Adipose tissue (tissue), 3 donors: Measurements from ENCODE around the gene DCT. TPM values are rescaled to one million over a fixed set of nuclear protein-coding genes. Genes with fewer than 3 reads are reported as not detected.
"Not testable (repeated sequence)": the region's sequence is repeated elsewhere in the genome, so short reads cannot be mapped to it uniquely, and the experiment has no call there.

Source experiments
- H3K27ac ChIP-seq: one replicate; pipeline ENCODE4 v1.5.1; 2013; ENCODE audit warnings: low read depth, low read length
- WGBS, 3 donors: extraction: QIAGEN DNeasy Blood & Tissue Kit; methylation state at CpG; one replicate each; pipeline ENCODE4 v1.1.7; 2013; 5-methylcytosine and 5-hydroxymethylcytosine counted together
- polyA plus RNA-seq, 3 donors: library from polyadenylated mRNA; stranded (reverse); fragments of 200-250 nt; gene quantifications; one replicate each; pipeline ENCODE4 v1.2.3, GENCODE V29; 2013
- donor health status: healthy with polysubstance abuse.
- donor health status: Bipolar disorder and iron deficiency.
- donor health status: healthy.

DCT gene
- under 1 TPM; 0.10 to 0.34 (median 0.24) TPM for polyA plus RNA-seq

DNA sequence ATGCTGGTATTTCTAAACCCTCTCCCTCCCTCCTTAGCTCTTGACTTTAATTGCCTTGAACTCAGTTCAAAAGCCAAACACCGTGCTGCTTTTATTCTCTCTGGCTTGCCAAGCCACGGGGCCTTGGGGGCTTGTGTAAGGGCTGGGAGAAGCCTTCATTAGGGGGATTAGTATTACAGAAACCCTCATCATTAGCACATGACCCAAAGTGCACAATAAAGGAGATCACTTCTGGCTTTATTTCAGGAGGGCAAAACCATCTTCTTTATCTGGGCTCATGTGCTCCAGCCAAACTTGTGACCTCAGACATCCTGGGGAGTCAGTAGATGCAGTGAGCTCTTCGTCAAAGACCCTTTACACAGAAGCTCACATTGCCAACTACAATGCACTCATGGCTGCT is at the start of gene DCT:
TSS of gene DCT (minus strand) at position 67 of the 400 bp plus-strand sequence. CDS start 427 bp downstream, outside the sequence.
- WGBS, 3 donors: 41 to 52% (median 42%) methylated on average over 3 of the region's 3 CpGs
- H3K27ac ChIP-seq: no peak within 1 kb of the TSS

DNA sequence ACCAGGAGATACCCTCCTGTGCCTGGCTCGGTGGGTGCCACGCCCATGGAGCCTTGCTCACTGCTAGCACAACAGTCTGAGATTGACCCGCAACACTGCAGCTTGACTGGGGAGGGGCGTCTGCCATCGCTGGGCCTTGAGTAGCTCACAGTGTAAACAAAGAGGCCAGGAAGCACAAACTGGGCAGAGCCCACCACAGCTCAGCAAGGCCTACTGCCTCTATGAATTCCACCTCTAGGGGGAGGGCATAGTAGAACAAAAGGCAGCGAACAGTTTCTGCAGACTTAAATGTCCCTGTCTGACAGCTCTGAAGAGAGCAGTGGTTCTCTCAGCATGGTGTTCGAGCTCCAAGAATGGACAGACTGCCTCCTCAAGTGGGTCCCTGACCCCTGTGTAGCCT is 47.5 kb upstream of the DCT start:
- H3K27ac ChIP-seq: not testable (repeated sequence)
- WGBS, 3 donors: 51 to 69% (median 60%) methylated on average over 7 of the region's 7 CpGs

DNA sequence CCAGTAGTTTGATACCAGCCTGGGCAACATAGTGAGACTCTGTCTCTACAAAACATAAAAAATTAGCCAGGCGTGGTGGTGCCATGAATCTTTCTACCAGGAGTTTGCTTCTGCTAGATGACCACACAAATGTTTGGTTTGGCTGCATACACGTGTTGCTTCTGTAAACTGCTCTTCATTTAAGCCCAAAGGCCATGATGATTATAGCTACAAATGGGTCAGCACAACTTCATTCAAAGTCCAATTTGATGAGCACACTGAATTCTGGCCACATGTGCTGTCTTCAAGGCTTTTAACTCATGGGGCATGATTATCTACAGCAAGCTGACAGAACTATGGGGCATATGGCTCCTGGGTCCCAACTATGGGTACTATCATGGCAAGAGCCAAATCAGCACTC is 46.3 kb upstream of the DCT start:
- WGBS, 3 donors: 86 to 92% (median 92%) methylated on average over 2 of the region's 2 CpGs
- no peak overlapping the region for H3K27ac ChIP-seq

DNA sequence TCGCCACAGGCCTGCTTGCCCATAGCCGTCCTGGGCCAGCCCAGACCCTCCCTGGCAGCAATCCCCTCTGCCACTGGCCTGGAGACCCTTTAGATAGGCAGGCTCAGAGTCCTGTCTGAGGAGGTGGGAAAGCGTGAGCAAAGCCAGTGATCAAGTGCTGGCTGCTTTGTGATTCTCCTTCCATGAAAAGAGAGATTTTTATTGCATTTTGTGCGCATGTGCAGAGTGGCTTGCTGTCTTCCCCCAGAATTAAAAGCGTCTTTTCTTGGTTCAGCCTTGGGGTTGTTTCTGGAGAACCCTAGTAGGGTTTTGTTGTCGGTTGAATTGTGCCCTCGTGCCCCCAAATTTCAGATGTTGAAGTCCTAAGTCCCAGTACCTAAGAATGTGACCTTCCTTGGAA is 44.9 kb upstream of the DCT start:
- H3K27ac ChIP-seq: no peak overlapping the region
- WGBS, 3 donors: 78 to 88% (median 79%) methylated on average over 7 of the region's 7 CpGs

DNA sequence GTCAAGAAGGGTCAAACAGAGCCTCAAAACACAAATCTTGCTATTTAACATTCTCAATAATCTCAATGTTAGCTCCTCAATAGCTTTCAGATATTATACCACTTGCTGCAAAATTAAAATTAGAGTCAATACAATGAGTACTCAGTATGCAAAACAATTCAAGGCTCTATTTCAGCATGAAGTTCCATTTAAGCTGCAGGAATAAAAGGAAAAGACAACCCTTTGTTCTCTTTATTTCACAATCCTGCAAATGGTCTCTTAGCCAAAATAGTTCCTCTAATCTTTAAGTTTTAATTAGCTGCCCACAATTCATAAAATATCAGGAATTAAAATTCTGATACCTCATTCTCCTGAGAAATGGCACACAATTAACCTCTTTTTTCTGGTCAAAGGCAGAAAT is 40.5 kb upstream of the DCT start:
- H3K27ac ChIP-seq: no peak overlapping the region

DNA sequence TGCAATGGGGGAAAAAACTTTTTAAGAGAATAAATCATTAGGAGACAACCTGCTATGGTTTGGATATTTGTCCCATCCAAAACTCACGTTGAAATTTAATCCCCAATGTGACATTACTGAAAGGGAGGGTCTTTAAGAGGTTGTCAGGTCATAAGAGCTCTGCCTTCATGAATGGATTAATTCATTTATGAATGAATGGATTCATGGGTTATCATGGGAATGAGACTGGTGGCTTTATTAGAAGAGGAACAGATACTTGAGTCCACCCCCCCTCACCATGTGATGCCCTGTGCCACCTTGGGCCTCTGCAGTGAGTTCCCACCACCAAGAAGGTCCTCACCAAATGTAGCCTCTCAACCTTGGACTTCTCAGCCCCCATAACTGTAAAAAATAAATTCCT is 37.0 kb upstream of the DCT start:
- 44 to 64% (median 50%) methylated on average over 1 of the region's 1 CpG for WGBS, 3 donors
- H3K27ac ChIP-seq: no peak overlapping the region

DNA sequence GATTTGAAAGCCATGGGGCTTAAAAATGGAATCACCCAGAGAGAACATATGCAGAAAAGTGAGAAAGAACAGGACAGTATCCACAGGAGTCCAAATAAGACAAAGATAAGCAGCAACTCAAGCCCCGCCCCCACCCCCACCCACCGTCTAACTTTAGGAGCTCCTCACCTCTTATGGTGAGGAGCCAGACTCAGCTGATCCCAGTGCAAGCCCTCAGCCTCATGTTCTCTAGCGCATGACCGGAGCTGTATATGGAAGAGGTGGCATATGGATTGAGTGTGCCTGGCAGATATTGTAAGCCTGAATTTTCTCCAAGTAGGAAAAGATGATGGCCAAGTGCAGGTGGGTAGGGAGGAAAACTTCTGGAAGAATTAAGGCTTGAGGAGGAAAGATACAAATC is 36.4 kb upstream of the DCT start:
- WGBS, 3 donors: 78 to 83% (median 82%) methylated on average over 4 of the region's 4 CpGs
- no peak overlapping the region for H3K27ac ChIP-seq

DNA sequence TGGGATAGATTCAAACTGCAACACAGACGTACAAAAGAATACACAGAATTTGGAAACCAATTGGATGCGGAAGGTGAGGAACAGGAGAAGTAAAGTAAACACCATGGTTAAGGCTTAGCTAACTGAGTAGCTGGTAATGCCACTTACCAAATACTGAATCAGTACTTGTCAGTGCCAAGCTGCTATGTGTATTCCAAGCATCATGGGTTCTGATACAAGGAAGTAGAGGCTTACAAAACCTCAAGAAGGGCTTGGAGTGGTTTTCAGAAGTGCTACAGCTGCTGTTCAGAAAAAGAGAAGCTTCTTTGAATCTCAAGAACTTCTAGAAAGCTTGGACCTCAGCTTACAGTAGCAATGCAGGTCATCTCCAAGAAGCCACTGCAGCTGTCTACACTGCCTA is 35.9 kb upstream of the DCT start:
- no peak overlapping the region for H3K27ac ChIP-seq
- 73 to 86% (median 77%) methylated on average over 2 of the region's 2 CpGs for WGBS, 3 donors

DNA sequence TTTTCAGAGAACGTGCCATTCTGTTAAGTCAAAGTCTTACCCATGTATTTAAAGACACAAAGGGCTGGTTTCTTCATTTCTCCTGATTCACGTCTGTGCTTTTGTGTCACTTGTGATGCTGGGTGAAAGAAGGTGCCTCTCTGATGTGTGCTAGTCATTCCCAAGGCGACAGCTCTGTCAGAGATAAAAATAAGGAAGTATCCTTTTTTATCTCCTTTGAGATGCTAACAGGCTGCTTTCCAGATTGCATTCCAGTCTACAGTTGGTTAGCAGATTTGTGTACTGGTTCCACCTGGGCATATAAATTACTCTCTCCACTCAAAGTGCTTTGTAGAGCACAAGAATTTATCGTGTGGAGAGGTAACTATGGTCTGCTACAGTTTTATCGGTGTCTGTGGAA is 33.5 kb upstream of the DCT start:
- H3K27ac ChIP-seq: no peak overlapping the region
- 63 to 68% (median 67%) methylated on average over 5 of the region's 5 CpGs for WGBS, 3 donors

DNA sequence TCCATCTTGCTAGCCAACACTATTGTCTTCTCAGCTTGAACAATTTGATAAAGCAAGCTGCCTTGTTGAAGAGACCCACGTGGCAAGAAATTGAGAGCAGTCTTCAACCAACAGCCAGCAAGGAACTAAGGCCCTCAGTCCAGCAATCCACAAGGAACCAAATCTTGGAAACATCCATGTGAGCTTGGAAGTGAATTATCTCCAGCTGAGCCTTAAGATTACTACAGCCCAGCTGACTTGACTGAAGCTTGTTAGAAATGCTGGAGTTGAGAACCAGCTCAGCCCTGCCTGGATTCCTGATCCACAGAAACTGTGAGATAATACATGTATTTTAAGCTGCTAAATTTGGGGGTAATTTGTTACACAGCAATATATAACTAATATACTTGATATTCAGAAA is 26.2 kb upstream of the DCT start:
- 66 to 70% (median 67%) methylated on average over 1 of the region's 1 CpG for WGBS, 3 donors
- H3K27ac ChIP-seq: no peak overlapping the region

DNA sequence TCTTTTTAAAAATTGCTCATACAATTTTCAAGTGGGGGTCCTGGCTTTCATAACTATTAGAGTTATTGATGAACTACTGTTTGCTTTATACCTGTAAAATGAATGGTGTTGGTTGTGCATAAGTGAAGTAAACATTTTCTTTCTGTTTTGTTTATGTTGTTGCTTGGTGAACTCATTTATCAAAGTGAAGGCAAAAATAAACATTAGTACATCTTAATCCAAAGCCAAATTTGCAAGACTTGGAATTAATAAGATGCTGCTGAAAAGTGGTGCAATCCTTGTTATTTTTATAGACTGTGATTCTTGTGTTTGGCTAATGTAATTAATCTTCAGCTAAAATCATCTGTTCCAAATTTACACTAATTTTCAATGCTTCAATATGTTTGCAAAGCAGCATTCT is 24.4 kb upstream of the DCT start:
- no peak overlapping the region for H3K27ac ChIP-seq

DNA sequence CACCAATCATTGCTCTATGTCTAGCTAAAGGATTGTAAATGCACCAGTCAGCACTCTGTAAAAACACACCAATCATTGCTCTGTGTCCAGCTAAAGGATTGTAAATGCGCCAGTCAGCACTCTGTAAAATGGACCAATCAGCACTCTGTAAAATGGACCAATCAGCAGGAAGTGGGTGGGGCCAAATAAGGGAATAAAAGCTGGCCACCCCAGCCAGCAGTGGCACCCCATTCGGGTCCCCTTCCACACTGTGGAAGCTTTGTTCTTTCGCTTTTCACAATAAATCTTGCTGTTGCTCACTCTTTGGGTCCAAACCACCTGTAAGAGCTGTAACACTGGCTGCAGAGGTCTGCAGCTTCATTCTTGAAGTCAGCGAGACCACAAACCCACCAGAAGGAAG is 19.3 kb upstream of the DCT start:
- 91 to 95% (median 93%) methylated on average over 4 of the region's 4 CpGs for WGBS, 3 donors
- H3K27ac ChIP-seq: not testable (repeated sequence)

DNA sequence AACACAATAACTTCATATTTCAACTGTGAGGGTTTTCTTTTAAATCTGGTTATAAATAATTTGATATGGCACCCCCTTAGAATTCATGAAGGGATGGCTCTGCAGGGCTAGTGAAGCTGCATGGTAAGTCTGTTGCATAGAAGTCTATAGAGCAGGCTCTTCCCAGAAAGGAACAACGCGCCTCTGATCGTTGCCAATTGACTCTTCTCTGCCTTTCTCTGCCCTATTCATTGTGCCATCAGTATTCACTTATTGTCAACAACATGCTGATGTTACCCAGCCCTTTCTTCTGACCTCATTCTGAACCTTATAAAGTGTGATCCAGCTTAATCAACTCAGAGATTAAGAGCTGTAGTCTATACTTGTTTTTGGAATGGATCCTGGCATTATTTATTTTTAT is 16.3 kb upstream of the DCT start:
- no peak overlapping the region for H3K27ac ChIP-seq
- WGBS, 3 donors: 88 to 97% (median 90%) methylated on average over 3 of the region's 3 CpGs

DNA sequence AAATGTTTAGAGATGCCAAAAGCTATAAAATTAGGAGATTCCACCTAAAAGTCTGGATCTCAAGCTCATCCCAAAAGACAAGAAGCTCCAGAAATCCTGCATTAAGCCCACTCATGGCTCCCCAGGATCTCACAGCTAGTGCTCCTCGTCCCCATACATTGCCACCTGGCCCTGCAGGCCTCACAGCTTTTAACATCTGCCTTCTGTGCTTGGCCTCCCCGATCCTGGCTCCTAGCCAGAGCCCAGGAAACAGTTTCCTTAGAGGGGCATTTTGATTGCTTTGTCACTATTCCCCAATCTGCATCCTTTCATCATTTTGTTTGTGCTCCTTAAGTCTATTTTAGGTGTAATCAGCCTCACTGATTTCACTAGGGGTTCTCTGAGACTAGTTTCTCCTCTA is 14.5 kb upstream of the DCT start:
- WGBS, 3 donors: 36 to 50% (median 46%) methylated on average over 2 of the region's 2 CpGs
- H3K27ac ChIP-seq: no peak overlapping the region

DNA sequence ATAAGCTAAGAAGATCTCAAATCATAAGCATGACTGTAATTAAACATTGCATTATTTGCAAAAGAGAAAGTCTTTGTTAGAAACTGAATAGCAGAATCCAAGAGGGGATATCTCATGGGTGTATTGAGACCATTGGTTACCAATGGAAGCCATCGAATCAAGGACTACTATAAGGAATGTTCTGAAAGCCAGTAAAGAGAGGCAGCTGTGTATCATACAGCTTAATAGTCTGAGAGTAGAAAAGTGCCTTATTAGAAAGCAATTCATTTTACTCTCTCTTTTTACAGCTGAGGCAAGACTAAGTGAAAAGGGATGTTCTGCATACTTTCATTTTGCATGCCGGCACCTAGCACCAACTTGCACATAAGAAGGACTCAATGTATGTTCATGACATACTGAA is 7.6 kb upstream of the DCT start:
- 71 to 85% (median 75%) methylated on average over 2 of the region's 2 CpGs for WGBS, 3 donors
- no peak overlapping the region for H3K27ac ChIP-seq

DNA sequence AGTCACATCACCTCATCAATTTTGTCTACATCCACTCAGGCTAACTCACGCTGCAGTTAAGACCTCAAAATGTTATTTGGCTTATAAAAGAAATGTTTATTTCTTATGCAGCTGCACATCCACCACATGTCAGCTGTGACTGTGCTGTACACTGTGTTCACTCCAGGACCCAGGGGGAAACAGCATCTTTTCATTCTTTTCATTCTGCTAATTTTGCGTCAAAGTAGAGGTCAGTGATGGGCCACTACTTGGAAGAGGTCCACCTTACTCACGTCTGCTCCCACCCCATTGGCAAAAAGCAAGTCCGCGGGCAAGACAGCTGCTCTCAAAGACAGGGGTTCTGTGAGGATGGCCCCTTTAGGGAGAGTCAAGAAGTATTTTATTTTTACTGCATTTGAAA is 4.5 kb upstream of the DCT start:
- WGBS, 3 donors: 76 to 81% (median 81%) methylated on average over 5 of the region's 5 CpGs
- no peak overlapping the region for H3K27ac ChIP-seq

DNA sequence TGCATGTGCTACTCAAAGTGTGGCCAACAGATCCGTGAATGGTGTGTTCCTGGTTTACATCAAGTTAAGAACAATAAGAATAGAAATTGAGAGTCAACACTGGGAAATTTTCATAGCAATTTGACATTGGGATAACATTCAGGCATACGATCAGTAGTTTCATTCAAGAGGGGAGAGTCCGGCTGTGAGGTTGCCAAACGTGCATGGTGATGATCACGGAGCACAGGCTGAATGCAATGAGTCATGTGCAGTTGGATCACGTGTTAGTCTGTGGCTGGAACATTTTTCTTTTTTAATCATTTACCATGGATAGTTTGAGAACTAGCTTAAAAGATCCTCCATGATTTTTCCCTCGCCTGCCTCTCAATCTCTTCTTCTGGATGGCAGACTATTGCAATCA is 2.5 kb upstream of the DCT start:
- H3K27ac ChIP-seq: no peak overlapping the region
- 59 to 71% (median 67%) methylated on average over 7 of the region's 7 CpGs for WGBS, 3 donors

DNA sequence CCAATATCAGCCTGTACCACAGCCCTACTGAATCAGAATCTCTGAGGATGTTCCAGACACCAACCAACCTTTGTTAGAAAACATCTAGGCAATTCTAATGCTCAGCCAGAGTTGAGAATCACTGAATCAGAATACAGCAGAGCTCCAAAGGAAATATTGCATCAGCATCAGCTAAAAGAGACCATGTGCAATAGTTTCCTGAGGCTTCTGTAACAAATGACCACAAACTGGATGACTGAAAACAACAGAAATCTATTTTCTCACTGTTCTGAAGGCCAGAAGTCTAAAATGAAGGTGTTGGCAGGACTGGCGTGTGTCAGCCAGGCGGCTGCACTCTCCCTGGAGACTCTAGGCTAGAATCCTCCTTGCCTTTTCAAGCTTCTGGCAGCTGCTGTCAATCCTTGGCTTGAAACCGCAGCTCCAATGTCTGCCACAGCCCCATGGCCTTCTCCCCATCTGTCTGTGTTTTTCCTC is 1.2 kb upstream of the DCT start:
- WGBS, 3 donors: 42 to 75% (median 45%) methylated on average over 3 of the region's 3 CpGs
- H3K27ac ChIP-seq: no peak overlapping the region

DNA sequence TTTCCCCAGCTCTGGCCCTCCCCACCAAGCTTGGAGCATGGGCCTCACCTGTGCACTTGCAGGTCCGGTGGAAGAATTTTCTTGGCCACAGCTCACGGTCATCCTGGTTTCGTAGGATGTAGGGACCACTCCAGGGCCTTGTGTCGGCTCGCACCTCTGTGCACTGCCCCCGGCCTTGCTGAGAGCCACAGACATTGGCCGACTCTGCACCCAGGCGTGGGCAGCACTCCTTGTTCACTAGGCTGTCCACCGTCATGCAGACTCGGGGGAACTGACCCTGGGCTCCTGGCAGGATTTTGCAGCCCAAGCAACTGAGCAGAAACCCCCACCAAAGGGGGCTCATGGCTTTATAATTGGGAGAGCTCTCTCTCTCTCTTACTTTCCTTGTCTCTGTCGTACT is 569 bp downstream of the DCT start:
- H3K27ac ChIP-seq: no peak overlapping the region
- WGBS, 3 donors: 82 to 91% (median 90%) methylated on average over 11 of the region's 11 CpGs

DNA sequence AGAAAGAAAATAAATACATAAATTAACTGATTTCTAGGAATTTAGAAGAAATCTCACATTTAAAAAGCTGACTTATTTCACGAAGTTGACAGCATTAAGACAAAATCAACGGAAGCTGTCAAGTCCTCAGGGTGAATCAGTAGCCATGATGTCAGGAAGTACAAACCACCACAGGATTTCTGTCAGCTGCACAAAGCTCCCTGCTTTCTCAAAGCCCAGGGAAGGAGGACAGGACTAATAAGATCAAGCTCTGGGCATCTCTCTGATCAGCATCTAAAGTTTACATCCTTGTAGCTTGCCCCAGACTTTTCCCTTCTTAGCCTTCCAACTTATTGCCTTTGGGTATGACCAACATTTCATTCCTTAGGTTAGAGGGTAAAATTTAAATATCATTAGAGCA is 9.4 kb downstream of the DCT start:
- 85 to 93% (median 86%) methylated on average over 2 of the region's 2 CpGs for WGBS, 3 donors

DNA sequence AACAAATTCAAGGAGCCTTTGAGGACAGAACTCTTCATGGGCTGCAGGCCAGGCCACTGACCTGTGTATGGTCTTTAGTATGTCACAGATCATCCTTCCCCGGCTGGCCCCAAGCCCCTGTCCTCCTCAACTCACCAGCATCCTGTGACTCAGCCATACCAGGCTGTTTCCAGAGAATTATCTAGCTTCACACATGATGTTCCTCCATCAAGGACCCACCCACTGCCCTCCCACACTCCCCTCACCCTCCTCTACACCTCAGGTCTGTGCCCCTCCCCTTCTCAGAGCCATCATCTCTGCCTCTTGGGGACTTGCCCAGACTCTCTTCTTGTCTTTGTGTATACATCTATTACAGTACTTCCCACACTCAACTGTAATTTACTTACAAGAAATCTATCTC is 14.7 kb downstream of the DCT start:
- 63 to 79% (median 64%) methylated on average over 1 of the region's 1 CpG for WGBS, 3 donors
- H3K27ac ChIP-seq: no peak overlapping the region

More for the DNA sequence above, 9.4 kb downstream of the DCT start:
- H3K27ac ChIP-seq: no peak overlapping the region
